HG03066 (cell line): ENCODE measurements around the gene NEK11.

Experiments used
- ATAC-seq: cut with Tn5 transposase; IDR thresholded peaks from one replicate; pipeline ENCODE4 v1.9.1; 2021; ENCODE audit warnings: low read depth; ENCODE audit not compliant: unreplicated experiment

Gene NEK11

DNA sequence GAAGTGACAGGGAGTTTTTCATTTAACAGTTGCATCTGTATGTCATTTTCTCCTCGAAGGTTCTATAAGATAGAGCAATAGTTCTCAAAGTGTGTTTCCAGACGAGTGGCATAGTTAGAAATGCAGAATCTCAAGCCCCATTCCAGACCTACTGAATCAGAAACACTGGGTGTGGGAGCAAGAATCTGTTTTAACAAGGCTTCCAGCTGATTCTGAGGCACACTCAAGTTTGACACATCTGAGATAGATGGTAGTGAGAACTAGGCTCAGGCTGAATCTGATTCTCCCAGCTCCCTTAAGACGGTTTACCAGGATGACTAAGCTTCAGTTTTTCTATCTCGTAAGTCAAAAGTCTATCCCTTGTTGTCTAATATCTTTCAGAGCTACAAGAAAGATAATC, 195.1 kb downstream of the NEK11 start:
- ATAC-seq: no peak

DNA sequence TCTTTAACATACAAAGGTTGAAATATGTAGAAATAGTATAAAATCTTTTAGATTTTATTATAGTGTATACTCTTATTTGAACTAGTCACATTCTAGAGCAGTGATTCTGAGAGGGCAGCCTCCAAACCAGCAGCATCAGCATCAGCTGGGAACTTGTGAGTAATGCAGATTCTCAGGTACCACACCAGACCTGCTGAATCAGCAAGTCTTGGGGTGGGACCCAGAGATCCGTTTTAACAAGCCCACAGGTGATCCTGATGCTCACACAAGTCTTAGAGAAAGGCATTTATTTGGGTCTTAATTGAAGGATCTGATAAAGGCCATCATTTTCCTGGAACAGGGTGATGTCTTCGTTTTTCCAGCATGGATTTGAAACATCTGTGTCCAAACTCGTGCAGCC, 195.9 kb downstream of the NEK11 start:
- no peak for ATAC-seq

DNA sequence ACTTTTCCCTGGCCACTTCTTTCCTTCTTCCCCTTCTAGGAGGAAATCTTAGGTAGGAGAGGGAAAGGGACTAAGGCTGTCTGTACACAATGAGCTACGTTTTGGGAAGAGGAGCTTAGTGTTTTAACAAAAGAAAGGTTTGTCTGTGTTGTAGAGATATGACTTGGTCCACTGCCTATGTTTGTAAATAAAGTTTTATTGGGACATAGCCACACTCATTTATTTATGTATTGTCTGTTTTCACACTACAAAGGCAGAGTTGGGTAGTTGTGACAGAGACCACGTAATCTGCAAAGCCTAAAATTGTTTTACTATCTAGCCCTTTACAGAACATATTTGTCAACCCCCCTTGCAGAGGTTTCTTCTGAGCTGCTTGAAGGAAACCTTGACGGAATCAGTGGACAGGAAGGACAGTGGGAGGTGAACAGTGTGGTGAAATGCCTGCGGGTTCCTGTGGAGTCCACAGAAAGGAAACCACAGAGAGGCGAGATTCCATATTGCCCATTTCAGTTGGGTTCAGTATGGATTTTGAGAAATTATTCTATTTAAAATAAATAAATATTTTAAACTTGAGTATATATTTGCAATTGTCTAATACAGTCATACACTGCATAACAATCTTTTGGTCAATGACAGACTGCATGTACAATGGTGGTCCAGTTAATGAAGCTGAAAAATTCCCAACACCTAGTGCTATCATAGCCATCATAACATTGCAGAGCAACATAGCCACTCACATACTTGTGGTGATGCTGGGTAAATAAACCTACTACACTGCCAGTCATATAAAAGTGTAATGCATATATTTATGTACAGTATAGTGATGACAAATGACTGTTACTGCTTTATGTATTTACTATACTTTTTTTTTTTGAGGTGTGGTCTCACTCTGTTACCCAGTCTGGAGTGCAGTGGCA, 197.0 kb downstream of the NEK11 start:
- ATAC-seq: no peak

DNA sequence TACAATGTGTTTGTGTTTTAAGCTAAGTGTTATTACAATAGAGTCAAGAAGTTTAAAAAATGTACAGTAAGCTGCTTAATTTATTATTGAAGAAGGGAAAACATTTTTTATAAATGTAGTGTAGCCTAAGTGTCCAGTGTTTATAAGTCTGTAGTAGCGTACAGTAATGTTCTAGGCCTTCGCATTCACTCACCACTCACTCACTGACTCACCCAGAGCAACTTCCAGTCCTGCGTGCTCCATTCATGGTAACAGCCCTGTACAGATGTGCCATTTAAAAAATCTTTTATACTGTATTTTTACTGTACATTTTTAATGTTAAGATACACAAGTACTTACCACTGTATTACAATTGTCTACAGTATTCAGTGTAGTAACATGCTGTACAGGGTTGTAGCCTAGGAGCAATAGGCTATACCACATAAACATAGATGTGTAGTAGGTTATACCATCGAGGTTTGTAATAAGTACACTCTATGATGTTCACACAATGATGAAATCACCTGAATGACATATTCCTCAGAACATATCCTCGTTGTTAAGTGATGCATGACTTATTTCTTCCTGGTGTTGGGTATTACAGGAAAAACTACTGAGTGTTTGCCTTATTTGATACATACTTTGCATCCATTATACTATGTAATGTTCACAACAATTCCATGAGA, 198.3 kb downstream of the NEK11 start:
- no peak for ATAC-seq

DNA sequence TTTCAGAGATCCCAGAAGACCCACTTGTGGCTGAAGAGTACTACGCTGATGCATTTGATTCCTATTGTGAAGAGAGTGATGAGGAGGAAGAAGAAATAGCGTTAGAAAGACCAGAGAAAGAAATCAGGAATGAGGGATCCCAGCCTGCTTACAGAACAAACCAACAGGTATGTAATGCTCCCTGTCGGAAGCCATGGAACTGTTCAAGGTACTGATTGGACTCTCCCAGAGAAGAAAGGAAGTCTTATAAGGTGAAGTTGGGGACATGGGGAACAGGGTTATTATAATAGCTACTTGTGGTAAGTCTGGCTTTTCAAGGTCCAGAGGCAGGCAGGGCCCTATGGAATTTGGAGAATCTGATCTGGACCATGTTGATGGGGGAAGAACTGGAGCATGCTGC, 201.8 kb downstream of the NEK11 start:
- no peak for ATAC-seq

DNA sequence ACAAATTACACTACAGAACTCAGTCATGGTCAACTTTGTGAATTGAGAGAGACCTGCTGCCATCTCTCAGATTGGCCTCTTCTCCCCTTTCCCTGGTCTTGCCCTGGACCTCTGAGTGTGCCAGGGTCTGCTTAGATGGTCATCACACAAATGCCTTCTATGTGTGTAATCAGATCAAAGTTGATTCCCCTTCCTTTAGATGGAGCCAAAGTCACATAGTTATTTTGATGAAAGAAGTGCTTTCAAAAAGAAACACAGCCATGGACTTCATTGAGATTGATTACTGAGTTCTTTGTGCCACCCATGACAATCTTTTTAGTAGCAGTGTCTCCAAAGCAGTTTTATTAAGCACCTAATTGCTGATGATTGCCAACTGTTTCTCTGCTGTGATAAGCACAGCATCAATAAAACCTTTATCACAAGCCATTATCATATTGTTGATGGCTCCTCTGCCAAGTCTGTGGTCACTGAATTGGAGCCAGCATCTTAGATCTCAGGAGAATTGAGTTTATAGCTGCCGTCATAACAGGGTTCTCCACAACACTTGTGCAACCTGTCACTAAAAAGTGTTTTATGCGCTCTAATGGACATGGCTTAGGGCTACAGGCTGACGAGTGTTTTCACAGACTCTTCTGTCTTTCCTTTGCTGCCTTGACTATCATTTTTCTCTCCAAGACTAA, 205.2 kb downstream of the NEK11 start:
- ATAC-seq: no peak

DNA sequence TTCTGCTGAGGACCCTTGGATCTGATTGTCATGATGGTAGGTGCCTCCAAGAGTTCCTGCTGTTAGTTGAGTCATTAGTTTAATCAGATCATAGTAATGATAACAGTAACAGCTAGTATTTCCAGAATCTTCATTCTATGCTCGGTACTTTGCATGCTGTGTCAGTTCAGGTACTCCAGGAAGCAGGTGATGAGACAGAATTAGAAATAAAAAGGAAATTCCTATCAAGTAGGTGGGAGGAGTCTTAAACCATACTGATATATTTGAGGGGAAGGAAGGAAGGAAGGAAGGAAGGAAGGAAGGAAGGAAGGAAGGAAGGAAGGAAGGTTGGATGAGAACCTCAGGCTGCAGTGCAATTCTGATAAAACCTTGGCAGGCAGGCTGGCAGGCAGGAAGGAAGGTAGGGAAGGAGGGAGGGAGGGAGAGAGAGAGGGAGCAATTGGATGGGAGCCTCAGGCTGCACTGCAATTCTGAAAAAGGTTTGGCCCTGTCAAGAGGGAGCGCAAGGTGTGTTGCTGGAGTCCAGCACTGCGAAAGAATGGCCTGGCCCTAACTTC, 206.1 kb downstream of the NEK11 start:
- ATAC-seq: no peak

DNA sequence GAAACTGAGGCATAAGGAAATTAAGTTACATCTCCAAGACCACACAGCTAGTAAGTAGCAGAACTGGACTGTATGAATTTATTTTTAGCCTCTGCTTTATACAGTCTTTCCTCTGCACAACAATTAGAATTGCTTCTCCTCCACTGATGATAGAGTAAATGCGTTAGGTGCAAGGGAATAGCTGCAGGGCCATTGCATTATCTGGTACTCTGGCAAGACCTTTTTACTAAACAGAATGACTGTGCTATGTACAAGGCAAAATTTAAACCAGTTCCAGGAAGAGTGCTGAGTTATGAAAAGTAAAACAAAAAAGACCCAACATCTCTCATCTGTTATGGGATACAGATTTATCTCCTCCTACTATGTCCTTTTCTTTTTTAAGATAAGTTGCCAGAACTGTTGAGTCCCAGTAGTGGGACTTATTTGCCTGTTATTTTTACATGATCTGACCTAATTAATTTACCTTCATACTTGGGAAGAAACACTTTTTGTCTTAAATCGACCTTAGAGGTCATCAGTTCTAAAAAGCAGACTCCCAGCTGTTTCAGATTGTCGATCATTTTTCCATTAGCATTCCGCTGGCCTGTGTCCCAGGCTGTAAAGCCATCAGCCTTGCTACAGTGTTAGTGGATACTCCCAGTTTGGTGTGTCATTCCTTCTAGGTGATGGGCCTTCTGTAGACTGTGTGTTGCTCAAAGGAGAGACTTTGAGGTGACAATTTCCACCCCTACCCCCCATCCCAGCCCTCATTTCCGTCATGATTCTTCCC, 207.4 kb downstream of the NEK11 start:
- ATAC-seq: no peak

DNA sequence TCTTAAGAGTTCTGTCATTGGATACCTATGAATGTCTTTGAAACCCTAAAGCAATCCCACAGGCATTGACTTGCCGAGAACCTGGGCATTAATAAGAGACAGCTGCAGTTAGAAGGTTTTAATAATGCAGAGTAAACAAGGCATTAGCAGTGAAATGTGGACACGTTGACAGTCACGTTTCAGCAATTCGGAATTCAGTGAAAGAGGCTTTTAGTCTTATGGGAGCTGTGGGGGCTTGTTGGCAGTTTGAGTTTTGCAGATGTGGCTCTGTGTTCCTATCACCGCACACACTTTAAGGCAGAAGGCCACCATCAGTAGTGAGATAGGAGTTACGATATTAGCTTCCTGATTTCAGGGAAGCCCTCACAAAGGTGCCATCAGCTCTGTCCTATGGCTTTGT, 209.7 kb downstream of the NEK11 start:
- ATAC-seq: no peak

DNA sequence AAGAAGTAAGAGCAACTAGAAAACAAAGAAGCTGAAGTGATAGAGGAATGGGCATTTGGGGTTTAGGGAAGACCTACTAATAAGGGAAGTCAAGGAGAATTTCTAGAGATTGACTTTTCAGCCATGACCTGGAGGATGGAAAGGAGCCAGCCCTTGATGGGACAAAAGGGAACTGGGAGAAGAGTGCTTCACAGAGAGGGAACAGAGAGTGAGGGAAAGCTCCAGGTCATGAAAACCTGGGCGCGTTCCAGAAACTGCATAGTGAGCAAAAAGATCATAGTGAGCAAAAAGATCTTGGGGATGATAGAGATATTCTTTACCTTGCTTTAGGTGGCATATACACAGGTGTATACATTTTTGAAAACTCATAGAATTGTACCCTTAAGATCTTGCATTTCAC, 211.8 kb downstream of the NEK11 start:
- no peak for ATAC-seq

DNA sequence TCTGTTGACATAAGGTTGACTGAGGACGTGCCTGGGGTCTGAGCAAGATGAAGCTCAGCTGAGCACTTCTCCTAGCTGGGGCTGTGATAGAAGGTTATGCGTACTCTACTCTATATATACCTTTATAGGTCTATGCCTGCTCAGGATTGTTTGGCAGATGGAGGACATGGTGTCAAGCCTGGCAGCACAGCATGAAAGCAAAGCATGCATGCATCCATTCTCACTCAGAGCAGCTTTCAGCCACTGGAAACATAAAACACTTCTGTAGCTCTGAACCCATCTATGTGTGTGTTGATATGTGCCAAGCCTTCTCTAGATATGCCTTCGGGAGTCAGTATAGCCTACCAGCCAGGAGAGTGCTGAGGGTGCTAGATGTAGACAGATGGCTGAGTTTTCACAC, 212.6 kb downstream of the NEK11 start:
- no peak for ATAC-seq

DNA sequence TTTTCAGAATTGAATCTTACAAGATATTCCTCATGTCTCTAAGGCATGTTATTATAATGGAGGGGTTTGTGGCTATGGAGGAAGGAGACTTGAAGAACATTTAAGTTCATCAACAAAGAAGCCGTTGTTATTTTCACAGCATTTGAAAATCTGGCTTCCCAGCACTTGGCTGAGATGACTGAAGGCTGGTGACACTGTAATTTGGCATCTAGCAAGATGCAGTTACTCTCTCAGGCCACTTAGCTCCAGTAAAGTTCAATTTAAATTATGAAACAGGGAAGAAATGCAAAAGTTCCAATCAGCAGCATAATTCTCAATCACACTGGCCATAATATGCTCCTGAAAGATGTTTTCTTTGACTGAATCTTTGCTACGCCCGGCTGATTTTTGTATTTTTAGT, 215.5 kb downstream of the NEK11 start:
- no peak for ATAC-seq

DNA sequence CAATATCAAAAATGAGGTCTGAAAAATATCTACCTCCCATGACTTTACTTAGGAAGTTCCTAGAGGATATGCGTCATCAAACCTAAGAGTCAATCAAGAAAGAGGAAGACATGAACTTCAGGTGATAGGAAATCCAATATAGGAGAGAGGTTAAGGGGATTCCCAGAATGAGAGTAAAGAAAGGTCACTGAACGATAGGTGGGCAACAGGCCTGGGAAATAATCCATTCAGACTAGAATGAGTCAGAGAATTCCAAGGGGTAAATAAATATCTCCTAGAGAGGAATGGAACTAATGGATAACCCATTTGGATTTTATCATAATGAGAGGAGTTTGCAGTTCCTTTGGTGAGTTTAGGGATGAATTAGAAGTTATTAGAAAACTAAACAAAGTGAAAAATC, 223.8 kb downstream of the NEK11 start:
- ATAC-seq: no peak

DNA sequence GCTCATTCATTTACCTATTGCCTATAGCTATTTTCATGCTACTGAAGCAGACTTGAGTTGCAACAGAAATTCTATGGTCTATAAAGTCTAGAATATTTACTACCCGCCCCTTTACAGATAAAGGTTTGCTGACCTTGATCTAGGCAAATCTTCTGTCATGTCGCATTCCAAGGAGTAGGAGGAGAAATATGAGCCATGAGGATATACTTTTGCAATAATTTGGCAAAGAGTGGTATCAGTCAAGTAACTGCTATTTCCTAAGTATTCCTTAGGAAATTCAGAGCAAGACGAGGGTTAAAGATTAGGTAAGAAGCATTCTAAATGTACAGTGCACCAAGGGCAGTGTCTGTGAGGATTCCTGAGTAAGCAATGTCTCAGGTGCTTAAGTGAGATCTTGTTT, 233.8 kb downstream of the NEK11 start:
- ATAC-seq: no peak

DNA sequence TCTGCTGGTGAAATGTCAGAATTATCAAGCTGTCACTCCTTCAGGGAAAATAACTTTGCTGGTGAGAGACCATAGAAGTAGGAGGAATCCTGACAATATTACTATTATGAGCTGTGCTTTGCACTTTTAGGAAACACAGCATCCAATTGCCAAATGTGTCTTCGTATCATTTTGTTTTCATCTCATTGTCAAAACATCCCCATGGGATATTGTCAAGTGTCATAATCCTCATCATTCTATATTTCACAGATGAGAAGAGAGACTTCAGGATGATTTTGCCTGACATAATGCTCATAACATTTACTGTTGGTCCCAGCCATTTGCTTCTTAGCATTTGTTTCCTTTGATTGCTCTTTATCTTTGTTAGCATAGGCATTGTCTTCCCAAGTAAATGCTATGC, 234.4 kb downstream of the NEK11 start:
- ATAC-seq: no peak

DNA sequence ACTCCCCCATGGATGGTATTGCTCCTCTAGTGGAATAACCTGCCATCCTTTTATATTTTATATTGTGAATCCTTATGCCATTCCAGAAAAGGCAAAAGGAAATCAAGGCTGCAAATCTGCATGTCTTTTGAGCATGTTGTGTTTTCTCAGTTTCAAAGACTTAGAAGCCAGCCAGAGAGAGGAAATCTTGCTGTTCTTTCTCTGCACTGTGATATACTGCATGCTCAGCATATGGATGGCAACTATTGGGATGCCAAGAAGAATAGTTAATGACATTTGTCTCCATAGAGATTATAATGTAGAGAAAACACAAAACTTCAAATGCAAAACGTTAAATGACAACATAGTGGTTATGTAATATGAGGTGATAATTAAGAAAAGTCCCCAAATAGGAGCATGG, 248.9 kb downstream of the NEK11 start:
- no peak for ATAC-seq

DNA sequence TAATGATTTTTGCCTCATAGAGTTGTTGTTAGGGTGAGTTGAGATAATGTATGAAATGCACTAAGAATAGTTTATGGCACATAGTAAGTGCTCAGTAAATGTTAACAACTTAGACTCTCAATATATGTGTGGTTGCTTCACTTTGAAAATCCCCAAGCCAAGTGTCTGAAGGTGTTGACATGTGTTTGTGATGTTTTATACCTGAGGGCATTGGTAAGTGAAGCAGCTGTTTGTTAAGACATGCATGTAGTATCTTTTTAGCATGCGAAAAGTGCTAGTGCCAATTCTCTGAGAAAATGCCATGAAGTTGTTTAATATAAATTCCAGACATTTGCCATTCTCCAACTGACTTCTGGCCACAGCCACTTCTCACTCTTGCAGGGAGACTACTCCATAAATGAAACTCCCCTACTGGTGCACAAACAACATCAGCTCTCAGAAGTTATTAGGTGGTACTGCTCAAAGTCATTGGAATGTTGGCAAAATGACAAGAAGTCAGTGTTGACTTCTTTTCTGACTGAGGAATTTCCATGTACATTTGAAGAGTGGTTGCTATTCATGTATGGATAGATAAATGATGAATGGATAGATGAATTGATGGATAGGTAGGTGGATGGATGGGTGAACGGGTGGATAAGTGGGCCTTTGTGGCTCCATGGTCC, 251.3 kb downstream of the NEK11 start:
- no peak for ATAC-seq

DNA sequence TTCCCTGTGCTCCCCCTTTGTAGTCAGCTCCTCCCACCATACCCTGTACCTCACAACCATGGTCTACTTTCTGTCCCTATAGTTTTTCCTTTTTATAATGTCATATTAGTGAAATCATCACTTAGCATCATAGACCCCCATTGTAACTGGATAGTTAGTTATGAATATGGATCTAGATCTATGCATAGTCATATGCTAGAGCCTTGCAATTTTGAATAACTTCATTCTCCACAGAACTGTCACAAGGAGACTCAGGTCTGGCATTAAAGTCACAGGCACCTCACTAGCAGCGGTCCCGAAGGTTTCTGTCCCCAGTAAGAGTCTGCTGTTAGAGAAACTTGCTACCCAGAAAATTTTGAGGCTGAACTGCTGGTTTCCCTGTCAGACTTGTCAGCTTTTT, 252.9 kb downstream of the NEK11 start:
- no peak for ATAC-seq

DNA sequence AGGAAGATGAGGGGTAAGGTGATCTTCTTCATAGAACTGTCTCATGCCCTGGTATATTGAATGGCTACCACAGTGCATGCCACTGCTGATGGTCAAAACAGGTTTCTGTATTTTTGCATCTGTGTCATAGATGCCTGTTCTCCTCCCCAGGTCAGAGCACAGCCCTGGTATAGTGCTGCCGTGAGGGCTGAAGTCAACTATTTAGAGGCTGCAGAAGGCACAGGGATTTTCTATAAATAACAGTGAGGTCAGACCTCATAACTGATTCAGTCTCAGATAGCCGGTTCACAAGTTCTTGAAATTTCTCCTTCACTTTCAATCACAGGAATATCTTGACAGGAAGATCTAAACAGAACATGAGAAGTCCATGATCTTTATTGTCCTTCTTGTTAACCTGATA, 255.7 kb downstream of the NEK11 start:
- no peak for ATAC-seq

DNA sequence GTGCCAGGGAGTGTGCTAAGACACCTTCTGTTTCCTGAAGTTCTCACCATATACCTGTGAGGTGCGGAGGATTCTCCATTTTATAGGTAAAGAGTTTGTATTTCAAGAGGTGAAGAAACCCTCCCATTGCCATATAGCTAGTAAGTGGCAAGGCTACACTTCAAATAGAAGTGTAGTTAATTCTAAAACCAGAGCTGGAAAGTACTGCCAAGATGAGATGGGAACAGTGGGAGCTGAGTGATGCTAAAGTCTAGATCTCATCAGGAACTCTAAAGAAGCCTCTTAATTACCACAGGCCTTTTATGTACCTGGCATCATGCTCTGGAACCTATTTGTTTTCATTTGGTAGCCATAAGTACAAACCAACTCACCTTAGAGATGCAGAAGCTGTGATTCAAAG, 256.3 kb downstream of the NEK11 start:
- no peak for ATAC-seq
